NCI-H460 (cell line): ENCODE results near the gene MTIF3. TPM values are rescaled to one million over a fixed set of nuclear protein-coding genes. Genes with fewer than 3 reads are reported as not detected.
A peak's percentile ranks its signal among the peaks of the same experiment; 100 is the strongest.
"Not testable (repeated sequence)": the region's sequence is repeated elsewhere in the genome, so short reads cannot be mapped to it uniquely, and the experiment has no call there.

Source experiments
- DNase-seq: peaks from one replicate; pipeline ENCODE4 v3.0.0-alpha.2; 2016; ENCODE audit warnings: low read depth; ENCODE audit errors: extremely low read depth
- total RNA-seq: library from RNA; depleted of rRNA; stranded (reverse); fragments of >200 nt; shearing (Covaris generic); gene quantifications from 2 replicates; pipeline ENCODE4 v1.2.3, GENCODE V29; 2014

Gene MTIF3
- total RNA-seq, 1 experiment from 2014 or later = 67.2 TPM

GRCh38 chr13:27421101-27421871 lies 29.1 kb downstream of the MTIF3 start:
- no peak for DNase-seq

- no peak for DNase-seq
Measured at GRCh38 chr13:27419328-27419727, 31.0 kb downstream of the MTIF3 start.

GRCh38 chr13:27415116-27415515 lies 35.2 kb downstream of the MTIF3 start:
- DNase-seq = no peak

- no peak for DNase-seq
Measured at GRCh38 chr13:27411341-27411740, 39.0 kb downstream of the MTIF3 start.

- DNase-seq = no peak
Measured at GRCh38 chr13:27409013-27409412, 41.4 kb downstream of the MTIF3 start.

- no peak for DNase-seq
Measured at GRCh38 chr13:27408074-27408473, 42.3 kb downstream of the MTIF3 start.

- peak; percentile 29 for DNase-seq
Measured at GRCh38 chr13:27406178-27406939, 44.0 kb downstream of the MTIF3 start.

- no peak for DNase-seq
Measured at GRCh38 chr13:27405546-27406134, 44.7 kb downstream of the MTIF3 start.

- no peak for DNase-seq
Measured at GRCh38 chr13:27404680-27405079, 45.7 kb downstream of the MTIF3 start.

GRCh38 chr13:27403727-27404385 lies 46.5 kb downstream of the MTIF3 start:
- no peak for DNase-seq

GRCh38 chr13:27403203-27403678 lies 47.1 kb downstream of the MTIF3 start:
- no peak for DNase-seq

- DNase-seq = no peak
Measured at GRCh38 chr13:27401210-27401609, 49.2 kb downstream of the MTIF3 start.

GRCh38 chr13:27400405-27400804 lies 50.0 kb downstream of the MTIF3 start:
- not testable (repeated sequence) for DNase-seq

GRCh38 chr13:27398360-27398759 lies 52.0 kb downstream of the MTIF3 start:
- no peak for DNase-seq

GRCh38 chr13:27396252-27396846 lies 54.0 kb downstream of the MTIF3 start:
- no peak for DNase-seq

GRCh38 chr13:27395007-27395510 lies 55.3 kb downstream of the MTIF3 start:
- DNase-seq = no peak

- DNase-seq = no peak
Measured at GRCh38 chr13:27393101-27393500, 57.3 kb downstream of the MTIF3 start.

- no peak for DNase-seq
Measured at GRCh38 chr13:27391471-27391870, 58.9 kb downstream of the MTIF3 start.

GRCh38 chr13:27389891-27390290 lies 60.5 kb downstream of the MTIF3 start:
- DNase-seq = no peak

- DNase-seq = no peak
Measured at GRCh38 chr13:27388241-27388640, 62.1 kb downstream of the MTIF3 start.
